AG09309 (cell line): ENCODE data around the gene TCAIM.
"Not testable (repeated sequence)": the region's sequence is repeated elsewhere in the genome, so short reads cannot be mapped to it uniquely, and the experiment has no call there.

Source experiments
- DNase-seq: peaks from one replicate; pipeline ENCODE4 v3.0.0-alpha.2; 2010; ENCODE audit warnings: low read depth
- H3K4me3 ChIP-seq: 2 replicates; pipeline ENCODE4 v1.5.1; 2011; ENCODE audit warnings: mild to moderate bottlenecking, low read depth, low read length, moderate library complexity; ENCODE audit not compliant: control insufficient read depth
- CTCF ChIP-seq: IDR thresholded peaks from 2 replicates; pipeline ENCODE4 v1.5.1; 2011; ENCODE audit warnings: mild to moderate bottlenecking, low read depth, low read length, inconsistent platforms; ENCODE audit not compliant: insufficient read depth, control insufficient read depth; ENCODE audit errors: missing control alignments

The TCAIM gene

GRCh38 chr3:44409640-44410410, 71.3 kb downstream of the TCAIM start:
- DNase-seq = no peak
- TF ChIP-seq CTCF = no peak
- H3K4me3 ChIP-seq = no peak overlapping the region

GRCh38 chr3:44411031-44411645, 72.6 kb downstream of the TCAIM start:
- no peak overlapping the region for H3K4me3 ChIP-seq
- TF ChIP-seq CTCF = no peak
- DNase-seq = no peak

- no peak for TF ChIP-seq CTCF
- no peak overlapping the region for H3K4me3 ChIP-seq
- no peak for DNase-seq
Measured at GRCh38 chr3:44412365-44412764, 73.8 kb downstream of the TCAIM start.

GRCh38 chr3:44414517-44415090, 76.0 kb downstream of the TCAIM start:
- TF ChIP-seq CTCF = no peak
- no peak overlapping the region for H3K4me3 ChIP-seq
- DNase-seq = no peak

GRCh38 chr3:44415421-44415820, 76.9 kb downstream of the TCAIM start:
- DNase-seq = no peak
- TF ChIP-seq CTCF = no peak
- no peak overlapping the region for H3K4me3 ChIP-seq

GRCh38 chr3:44416031-44417030, 77.8 kb downstream of the TCAIM start:
- no peak for DNase-seq
- TF ChIP-seq CTCF = no peak
- no peak overlapping the region for H3K4me3 ChIP-seq

- H3K4me3 ChIP-seq, DNase-seq: not testable (repeated sequence)
Measured at GRCh38 chr3:44418118-44418517, 79.6 kb downstream of the TCAIM start.
